Raji (cell line): Measurements from ENCODE around the gene CPVL.

Experiments used
- POLR2A ChIP-seq: IDR thresholded peaks from 2 replicates; pipeline ENCODE4 v1.6.1; 2011; ENCODE audit warnings: low read depth, low read length, control low read depth; ENCODE audit not compliant: insufficient read depth

CPVL gene

GRCh38 chr7:29066641-29067040 lies 79.7 kb downstream of the CPVL start:
- no peak for TF ChIP-seq POLR2A

GRCh38 chr7:29065181-29065857 lies 81.0 kb downstream of the CPVL start:
- no peak for TF ChIP-seq POLR2A

- TF ChIP-seq POLR2A, result no peak
Measured at GRCh38 chr7:29063872-29064271, 82.5 kb downstream of the CPVL start.

GRCh38 chr7:29063236-29063635 lies 83.1 kb downstream of the CPVL start:
- TF ChIP-seq POLR2A, result no peak

- TF ChIP-seq POLR2A, result no peak
Measured at GRCh38 chr7:29053105-29053872, 93.0 kb downstream of the CPVL start.

- no peak for TF ChIP-seq POLR2A
Measured at GRCh38 chr7:29046978-29047377, 99.4 kb downstream of the CPVL start.

- no peak for TF ChIP-seq POLR2A
Measured at GRCh38 chr7:29045258-29046086, 100.9 kb downstream of the CPVL start.

GRCh38 chr7:29044554-29044953 lies 101.8 kb downstream of the CPVL start:
- TF ChIP-seq POLR2A, result no peak

GRCh38 chr7:29043576-29043975 lies 102.8 kb downstream of the CPVL start:
- no peak for TF ChIP-seq POLR2A

- TF ChIP-seq POLR2A, result no peak
Measured at GRCh38 chr7:29042824-29043231, 103.5 kb downstream of the CPVL start.

- no peak for TF ChIP-seq POLR2A
Measured at GRCh38 chr7:29041991-29042390, 104.3 kb downstream of the CPVL start.

GRCh38 chr7:29040579-29040925 lies 105.8 kb downstream of the CPVL start:
- TF ChIP-seq POLR2A, result no peak

- no peak for TF ChIP-seq POLR2A
Measured at GRCh38 chr7:29039821-29040578, 106.3 kb downstream of the CPVL start.

- no peak for TF ChIP-seq POLR2A
Measured at GRCh38 chr7:29038463-29038862, 107.9 kb downstream of the CPVL start.
